NT2/D1 (cell line): Measurements from ENCODE around the gene KAT5.

Source experiments
- SUZ12 ChIP-seq: IDR thresholded peaks from 2 replicates; pipeline ENCODE4 v1.6.1; 2011; ENCODE audit not compliant: insufficient read length, insufficient read depth; ENCODE audit errors: extremely low read depth
- YY1 ChIP-seq: IDR thresholded peaks from 2 replicates; pipeline ENCODE4 v1.6.1; 2011; ENCODE audit not compliant: insufficient read length, insufficient read depth
- ZNF274 ChIP-seq: IDR thresholded peaks from 2 replicates; pipeline ENCODE4 v1.6.1; 2011; ENCODE audit warnings: mild to moderate bottlenecking, low read depth, low read length

DNA sequence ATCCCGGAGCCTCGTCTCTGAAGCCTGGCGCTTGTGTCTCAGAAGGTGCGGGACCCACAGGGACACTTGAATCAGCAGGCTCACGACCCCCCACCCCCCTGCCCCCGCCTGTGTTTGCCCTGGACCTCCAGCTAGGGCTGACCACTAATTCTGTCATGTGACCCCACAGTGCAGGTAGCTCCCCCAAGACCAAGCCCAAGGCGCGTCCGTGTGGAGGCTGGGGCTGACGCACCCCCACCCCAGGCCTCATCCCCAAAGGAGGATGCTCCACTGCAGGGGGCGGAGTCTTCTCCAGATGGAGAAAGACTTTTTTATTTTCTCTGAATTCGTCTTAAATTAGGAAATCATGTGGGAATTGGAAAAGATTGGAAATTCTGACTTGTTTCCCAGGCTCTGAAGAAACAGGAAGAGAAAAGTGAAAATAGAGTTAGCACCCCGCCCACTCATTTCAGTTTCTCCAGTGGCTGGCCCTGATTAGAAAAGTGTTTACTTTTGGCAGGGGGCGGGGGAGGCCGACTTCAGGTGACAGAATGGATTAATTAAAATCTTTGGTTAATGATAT lies 48.3 kb upstream of the KAT5 start:
- TF ChIP-seq SUZ12 (no peak), YY1 (no peak), ZNF274 (no peak)
